ENCODE data around the gene KCNK1. TPM values are rescaled to one million over a fixed set of nuclear protein-coding genes. Genes with fewer than 3 reads are reported as not detected.

Gene KCNK1
- total RNA-seq, 2 experiments from 2014 or later: 0.21 to 0.44 TPM

GRCh38 chr1:233651563-233652233 lies 37.8 kb downstream of the KCNK1 start:
- CTCF ChIA-PET: no interaction called here
- intact Hi-C loops (cut with micrococcal nuclease): no loop called here

GRCh38 chr1:233652526-233652925 lies 38.6 kb downstream of the KCNK1 start:
- Mint-ChIP-seq H3K36me3 (ENCODE audit: low read depth) (no peaks in the 10 kb centered on the region), H3K27ac (no peak overlapping the region), H3K4me3 (no peak overlapping the region), H3K4me1 (ENCODE audit: low read depth) (no peaks in the 10 kb centered on the region), H3K9me3 (no peaks in the 10 kb centered on the region), H3K27me3 (ENCODE audit: low read depth) (peaks cover 1% of the 10 kb centered on the region)
- DNase-seq: no peak
- intact Hi-C loops (cut with micrococcal nuclease): no loop called here
- CTCF ChIA-PET: no interaction called here

More at GRCh38 chr1:233651563-233652233, 37.8 kb downstream of the KCNK1 start:
- no peaks in the 10 kb centered on the region for H3K4me1 Mint-ChIP-seq (ENCODE audit: low read depth)
- H3K27ac Mint-ChIP-seq: no peak overlapping the region
- no peak overlapping the region for H3K4me3 Mint-ChIP-seq
- DNase-seq: no peak
- no peaks in the 10 kb centered on the region for H3K36me3 Mint-ChIP-seq (ENCODE audit: low read depth)
- H3K9me3 Mint-ChIP-seq: no peaks in the 10 kb centered on the region
- peaks cover 1% of the 10 kb centered on the region for H3K27me3 Mint-ChIP-seq (ENCODE audit: low read depth)

- H3K36me3 Mint-ChIP-seq (ENCODE audit: low read depth): no peaks in the 10 kb centered on the region
- no peak for DNase-seq
- peaks cover 1% of the 10 kb centered on the region for H3K27me3 Mint-ChIP-seq (ENCODE audit: low read depth)
- no peaks in the 10 kb centered on the region for H3K4me1 Mint-ChIP-seq (ENCODE audit: low read depth)
- CTCF ChIA-PET: no interaction called here
- no peak overlapping the region for H3K4me3 Mint-ChIP-seq
- intact Hi-C loops (cut with micrococcal nuclease): no loop called here
- H3K9me3 Mint-ChIP-seq: no peaks in the 10 kb centered on the region
- no peak overlapping the region for H3K27ac Mint-ChIP-seq
These were observed 40.9 kb downstream of the KCNK1 start for GRCh38 chr1:233654658-233655280.

DNA sequence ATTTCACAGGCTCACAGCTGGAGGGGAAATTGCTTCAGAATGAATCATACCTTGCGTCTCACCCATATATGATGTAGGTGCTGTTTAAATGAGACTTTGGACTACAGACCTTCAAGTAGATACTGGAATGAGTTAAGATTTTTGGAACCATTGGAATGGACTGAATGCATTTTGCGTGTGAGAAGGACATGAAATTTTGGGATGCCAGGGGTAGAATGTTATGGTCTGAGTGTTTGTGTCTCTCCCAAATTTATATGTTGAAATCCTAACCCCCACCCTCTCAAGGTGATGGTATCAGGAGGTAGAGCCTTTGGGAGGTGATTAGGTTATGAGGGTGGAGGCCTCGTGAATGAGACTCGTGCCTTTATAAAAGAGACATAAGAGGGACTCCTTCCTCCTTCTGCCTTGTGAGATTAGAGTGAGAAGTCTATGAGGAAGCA lies 41.4 kb downstream of the KCNK1 start:
- Mint-ChIP-seq H3K36me3 (ENCODE audit: low read depth) (no peaks in the 10 kb centered on the region), H3K4me3 (no peak overlapping the region), H3K27ac (no peak overlapping the region), H3K9me3 (no peaks in the 10 kb centered on the region), H3K4me1 (ENCODE audit: low read depth) (no peaks in the 10 kb centered on the region), H3K27me3 (ENCODE audit: low read depth) (peaks cover 1% of the 10 kb centered on the region)
- no peak for DNase-seq
- intact Hi-C loops (cut with micrococcal nuclease): no loop called here
- CTCF ChIA-PET: no interaction called here

DNA sequence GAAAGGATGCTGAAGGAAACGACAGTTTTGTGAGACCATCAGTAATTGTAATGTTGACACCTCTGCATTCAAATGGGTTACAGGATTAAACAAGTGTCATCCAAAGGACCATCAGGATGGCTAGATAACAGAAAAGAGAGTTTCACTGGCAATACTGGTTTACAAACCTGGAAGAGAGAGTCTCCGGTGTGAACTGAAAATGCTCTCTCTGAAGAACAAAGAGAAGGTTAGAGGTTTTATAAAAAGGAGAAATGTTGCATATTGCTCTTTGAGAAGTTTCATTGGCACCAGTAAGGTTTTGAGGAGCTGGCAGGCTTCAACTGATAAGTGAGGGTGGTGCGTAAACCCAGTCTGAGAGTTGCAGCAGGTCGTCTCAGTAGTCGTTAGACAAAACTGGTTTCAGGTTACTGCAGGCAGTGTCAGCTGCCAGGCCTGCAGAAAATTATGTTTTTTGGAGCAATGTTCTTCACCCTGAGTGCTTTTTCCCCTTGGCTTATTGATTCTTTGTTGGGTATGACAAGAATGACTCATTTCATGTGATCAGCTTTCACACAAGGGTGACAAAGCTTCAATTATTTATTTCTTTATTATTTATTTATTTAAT lies 42.2 kb downstream of the KCNK1 start:
- Mint-ChIP-seq H3K36me3 (ENCODE audit: low read depth) (no peaks in the 10 kb centered on the region), H3K27ac (no peak overlapping the region), H3K4me3 (no peak overlapping the region), H3K9me3 (no peaks in the 10 kb centered on the region), H3K27me3 (ENCODE audit: low read depth) (peaks cover 4% of the 10 kb centered on the region), H3K4me1 (ENCODE audit: low read depth) (no peaks in the 10 kb centered on the region)
- intact Hi-C loops (cut with micrococcal nuclease): no loop called here
- no peak for DNase-seq
- CTCF ChIA-PET: no interaction called here

GRCh38 chr1:233656687-233657086 lies 42.8 kb downstream of the KCNK1 start:
- no peak overlapping the region for H3K4me3 Mint-ChIP-seq
- intact Hi-C loops (cut with micrococcal nuclease): no loop called here

GRCh38 chr1:233657466-233657865 lies 43.6 kb downstream of the KCNK1 start:
- Mint-ChIP-seq H3K27me3 (ENCODE audit: low read depth) (peaks cover 4% of the 10 kb centered on the region), H3K9me3 (no peaks in the 10 kb centered on the region), H3K36me3 (ENCODE audit: low read depth) (no peaks in the 10 kb centered on the region), H3K27ac (no peak overlapping the region), H3K4me1 (ENCODE audit: low read depth) (no peaks in the 10 kb centered on the region), H3K4me3 (no peak overlapping the region)
- CTCF ChIA-PET: no interaction called here
- intact Hi-C loops (cut with micrococcal nuclease): no loop called here
- DNase-seq: no peak

More at GRCh38 chr1:233656687-233657086, 42.8 kb downstream of the KCNK1 start:
- Mint-ChIP-seq H3K4me1 (ENCODE audit: low read depth) (no peaks in the 10 kb centered on the region), H3K9me3 (no peaks in the 10 kb centered on the region), H3K27me3 (ENCODE audit: low read depth) (peaks cover 4% of the 10 kb centered on the region), H3K27ac (no peak overlapping the region), H3K36me3 (ENCODE audit: low read depth) (no peaks in the 10 kb centered on the region)
- no peak for DNase-seq
- CTCF ChIA-PET: no interaction called here

GRCh38 chr1:233659495-233659894 lies 45.6 kb downstream of the KCNK1 start:
- CTCF ChIA-PET: no interaction called here
- Mint-ChIP-seq H3K4me3 (no peak overlapping the region), H3K9me3 (no peaks in the 10 kb centered on the region), H3K27ac (no peak overlapping the region), H3K27me3 (ENCODE audit: low read depth) (peaks cover 4% of the 10 kb centered on the region), H3K36me3 (ENCODE audit: low read depth) (no peaks in the 10 kb centered on the region), H3K4me1 (ENCODE audit: low read depth) (no peaks in the 10 kb centered on the region)
- intact Hi-C loops (cut with micrococcal nuclease): no loop called here
- no peak for DNase-seq

DNA sequence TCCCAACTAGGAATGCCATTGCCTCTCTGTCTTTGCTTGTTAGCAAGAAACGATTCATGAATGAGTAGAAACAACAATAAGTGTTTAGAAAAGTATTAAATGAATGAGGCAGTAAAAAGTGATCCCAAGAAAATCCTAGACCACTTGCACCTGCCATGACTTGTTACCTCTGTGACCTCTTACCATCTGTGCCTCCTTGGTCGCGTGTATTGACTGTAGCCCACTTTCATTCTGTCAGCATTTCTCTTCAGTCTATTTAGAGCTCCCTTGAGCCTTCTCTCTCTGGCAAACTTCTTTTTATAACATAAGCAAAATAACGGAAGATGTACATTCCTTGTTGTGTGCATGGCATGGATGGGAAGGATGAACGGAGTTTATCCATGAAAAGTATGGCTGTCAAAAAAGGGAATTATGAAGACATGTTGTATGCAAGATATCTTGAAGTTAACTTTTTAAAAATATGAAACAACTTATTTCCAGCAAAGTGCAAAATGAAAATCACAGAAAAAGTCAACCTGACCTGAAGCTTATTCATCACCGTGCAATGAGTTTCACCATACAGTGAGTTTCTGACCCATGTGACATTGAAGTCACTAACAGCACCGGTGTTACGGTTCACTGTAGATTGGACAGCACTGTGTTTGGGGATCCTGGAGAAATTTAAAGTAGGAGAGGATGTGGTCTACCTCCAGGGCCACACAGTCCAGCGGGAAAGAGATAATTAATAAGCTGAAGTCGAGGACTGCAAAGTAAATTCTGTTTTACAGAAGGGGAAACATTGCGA lies 47.7 kb downstream of the KCNK1 start:
- CTCF ChIA-PET: no interaction called here
- Mint-ChIP-seq H3K36me3 (ENCODE audit: low read depth) (no peaks in the 10 kb centered on the region), H3K9me3 (no peaks in the 10 kb centered on the region), H3K4me3 (no peak overlapping the region), H3K27ac (no peak overlapping the region), H3K4me1 (ENCODE audit: low read depth) (no peaks in the 10 kb centered on the region), H3K27me3 (ENCODE audit: low read depth) (peaks cover 3% of the 10 kb centered on the region)
- DNase-seq: no peak
- intact Hi-C loops (cut with micrococcal nuclease): no loop called here

GRCh38 chr1:233662575-233663304 lies 48.8 kb downstream of the KCNK1 start:
- no peaks in the 10 kb centered on the region for H3K36me3 Mint-ChIP-seq (ENCODE audit: low read depth)
- no peaks in the 10 kb centered on the region for H3K4me1 Mint-ChIP-seq (ENCODE audit: low read depth)
- H3K9me3 Mint-ChIP-seq: no peaks in the 10 kb centered on the region
- CTCF ChIA-PET: no interaction called here
- no peak for DNase-seq
- no peak overlapping the region for H3K4me3 Mint-ChIP-seq
- peaks cover 2% of the 10 kb centered on the region for H3K27me3 Mint-ChIP-seq (ENCODE audit: low read depth)
- no peak overlapping the region for H3K27ac Mint-ChIP-seq
- intact Hi-C loops (cut with micrococcal nuclease): no loop called here

DNA sequence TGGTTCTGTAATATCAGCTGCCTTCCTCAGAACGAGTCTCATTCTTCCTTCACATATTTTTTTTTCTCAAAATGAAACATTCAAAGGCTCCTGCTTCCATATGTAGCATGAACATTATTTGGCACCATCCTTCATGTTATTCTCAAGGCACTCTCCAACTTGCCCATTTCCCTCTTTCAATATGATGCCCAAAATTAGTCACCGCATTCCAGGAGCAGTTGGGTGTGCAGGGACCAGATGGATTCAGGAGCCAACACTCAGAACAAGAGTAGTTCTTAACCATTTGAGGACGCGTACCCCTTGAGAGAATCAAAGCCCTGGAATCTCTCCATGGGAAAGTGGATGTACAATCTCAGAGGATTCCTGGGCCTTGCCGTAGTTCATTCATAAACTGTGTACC lies 50.3 kb downstream of the KCNK1 start:
- Mint-ChIP-seq H3K27ac (no peak overlapping the region), H3K4me1 (ENCODE audit: low read depth) (no peaks in the 10 kb centered on the region), H3K4me3 (no peak overlapping the region), H3K9me3 (no peaks in the 10 kb centered on the region), H3K36me3 (ENCODE audit: low read depth) (no peaks in the 10 kb centered on the region), H3K27me3 (ENCODE audit: low read depth) (peaks cover 5% of the 10 kb centered on the region)
- CTCF ChIA-PET: interaction anchor here (0.6 kb wide), 1 partner anchor 186 kb away, joined by 3 read pairs; no protein-coding TSS in a partner anchor
- DNase-seq: no peak
- intact Hi-C loops (cut with micrococcal nuclease): no loop called here

All from activated naive CD4-positive, alpha-beta T cell treated with anti-CD3 and anti-CD28 coated beads for 36 hours (primary cell).